ENCODE data around the gene ESRRA.

The ESRRA gene

GRCh38 chr11:64275031-64275800 lies 30.1 kb upstream of the ESRRA start:
- no peak for FAIRE-seq

GRCh38 chr11:64275841-64276240 lies 29.5 kb upstream of the ESRRA start:
- FAIRE-seq: no peak

GRCh38 chr11:64276653-64277431 lies 28.5 kb upstream of the ESRRA start:
- no peak for FAIRE-seq

- no peak for FAIRE-seq
These were observed 26.6 kb upstream of the ESRRA start for GRCh38 chr11:64278576-64279190.

GRCh38 chr11:64281957-64282770 lies 23.2 kb upstream of the ESRRA start:
- FAIRE-seq: no peak

GRCh38 chr11:64283092-64283491 lies 22.2 kb upstream of the ESRRA start:
- no peak for FAIRE-seq

GRCh38 chr11:64284048-64284961 lies 21.0 kb upstream of the ESRRA start, which contains the start of gene BAD:
BAD (minus strand) TSS chr11:64284665; CDS start chr11:64284368, 297 bp downstream.
- FAIRE-seq: no peak

- FAIRE-seq: no peak
These were observed 20.1 kb upstream of the ESRRA start, which contains the start of gene GPR137 for GRCh38 chr11:64284962-64285884. GPR137 (plus strand) TSS chr11:64285848; CDS start chr11:64286525, 677 bp downstream.

- no peak for FAIRE-seq
These were observed 19.2 kb upstream of the ESRRA start for GRCh38 chr11:64285885-64286800.

GRCh38 chr11:64286801-64287159 lies 18.5 kb upstream of the ESRRA start:
- FAIRE-seq: no peak

GRCh38 chr11:64287676-64288352 lies 17.5 kb upstream of the ESRRA start:
- no peak for FAIRE-seq

GRCh38 chr11:64288353-64288750 lies 17.0 kb upstream of the ESRRA start:
- FAIRE-seq: no peak

GRCh38 chr11:64289002-64289564 lies 16.2 kb upstream of the ESRRA start:
- no peak for FAIRE-seq

- no peak for FAIRE-seq
These were observed 14.7 kb upstream of the ESRRA start for GRCh38 chr11:64290352-64291261.

GRCh38 chr11:64291262-64291751 lies 14.0 kb upstream of the ESRRA start, which contains the start of gene KCNK4:
KCNK4 (plus strand) TSS chr11:64291302; CDS start chr11:64293019, 1,717 bp downstream.
- no peak for FAIRE-seq

GRCh38 chr11:64291752-64292459 lies 13.4 kb upstream of the ESRRA start:
- FAIRE-seq: no peak

Measured in TTC549 (cell line).